GM12872 (cell line): Measurements from ENCODE around the gene AP2A2.

Experiments used
- CTCF ChIP-seq: IDR thresholded peaks from 3 replicates; pipeline ENCODE4 v1.5.1; 2011; ENCODE audit warnings: low read depth, mild to moderate bottlenecking, low read length, moderate library complexity; ENCODE audit not compliant: insufficient read depth

The AP2A2 gene

GRCh38 chr11:1028291-1028540, 102.5 kb downstream of the AP2A2 start:
- TF ChIP-seq CTCF, result no peak

DNA sequence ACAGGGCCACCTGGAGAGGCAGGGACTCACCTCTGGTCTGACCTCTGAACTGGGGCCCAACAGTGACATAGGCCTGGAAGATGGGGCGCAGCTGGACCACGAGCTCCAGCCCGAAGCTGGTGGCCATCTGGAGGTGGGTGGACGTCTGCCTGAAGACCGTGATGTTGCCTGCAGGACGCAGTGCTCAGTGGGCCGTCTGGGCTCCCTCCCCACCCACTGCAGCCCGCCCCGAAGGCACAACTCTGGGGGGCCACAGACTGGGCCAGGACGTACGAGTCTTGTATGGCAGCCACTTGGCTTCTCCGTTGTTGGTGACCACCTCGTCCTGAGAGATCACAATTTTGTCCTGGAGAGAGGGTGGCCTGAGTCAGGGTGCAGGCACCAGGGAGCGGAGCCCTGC, 102.9 kb downstream of the AP2A2 start:
- no peak for TF ChIP-seq CTCF

DNA sequence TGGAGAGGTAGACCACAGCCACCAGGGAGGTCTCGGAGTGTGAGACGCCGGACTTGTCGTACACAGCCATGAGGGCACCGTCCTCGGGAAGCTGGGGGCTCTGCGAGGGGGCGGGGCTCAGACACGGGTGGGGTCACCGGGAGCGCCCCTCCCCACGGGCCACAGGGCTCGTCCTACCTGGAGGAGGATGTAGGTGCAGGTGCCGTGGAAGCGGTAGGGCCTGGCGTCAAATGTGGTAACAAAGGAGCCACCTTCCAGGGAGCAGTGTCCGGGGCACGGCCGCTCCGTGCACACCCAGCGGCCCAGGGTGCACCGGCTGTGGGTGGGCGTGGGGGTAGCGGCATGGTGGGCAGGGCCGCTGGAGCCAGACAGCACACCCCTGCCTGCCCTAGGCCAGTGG, 103.4 kb downstream of the AP2A2 start:
- TF ChIP-seq CTCF, result no peak

DNA sequence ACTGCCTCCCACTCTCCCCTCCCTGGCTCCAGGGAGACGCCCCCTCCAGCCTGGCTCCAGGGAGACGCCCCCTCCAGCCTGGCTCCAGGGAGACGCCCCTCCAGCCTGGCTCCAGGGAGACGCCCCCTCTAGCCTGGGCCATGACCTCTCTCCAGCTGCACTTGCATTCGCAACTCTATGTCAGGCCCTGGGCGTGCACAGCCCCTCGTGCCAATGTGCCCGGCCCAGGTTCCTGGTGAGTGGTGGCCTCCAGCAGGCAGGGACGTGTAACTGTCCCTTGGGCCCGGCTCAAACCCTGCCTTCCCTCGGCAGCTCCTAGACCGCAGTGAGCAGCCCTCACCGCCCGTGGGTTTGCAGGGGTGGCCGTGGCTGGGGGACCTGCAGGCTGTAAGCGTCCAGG, 104.0 kb downstream of the AP2A2 start:
- TF ChIP-seq CTCF, result no peak

GRCh38 chr11:1030086-1030485, 104.4 kb downstream of the AP2A2 start:
- no peak for TF ChIP-seq CTCF

DNA sequence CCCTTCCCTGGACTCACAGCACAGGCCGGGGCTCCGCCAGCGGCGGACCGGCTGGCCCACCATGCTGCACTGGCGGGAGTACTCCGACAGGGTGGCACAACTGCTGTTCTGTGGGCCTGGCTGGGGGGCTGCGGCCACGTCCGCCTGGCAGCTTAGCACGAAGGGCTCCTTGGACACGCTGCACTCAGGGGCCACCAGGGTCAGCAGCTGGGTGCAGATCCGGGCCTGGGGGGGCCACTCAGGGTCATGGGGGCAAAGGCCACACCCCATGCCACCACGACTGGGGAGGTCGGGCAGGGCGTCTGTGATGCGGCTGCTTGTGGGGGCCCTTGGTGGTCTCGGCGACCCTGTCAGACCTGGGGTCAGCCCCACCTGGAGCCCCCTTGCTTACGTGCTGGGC, 104.9 kb downstream of the AP2A2 start:
- TF ChIP-seq CTCF, result no peak

DNA sequence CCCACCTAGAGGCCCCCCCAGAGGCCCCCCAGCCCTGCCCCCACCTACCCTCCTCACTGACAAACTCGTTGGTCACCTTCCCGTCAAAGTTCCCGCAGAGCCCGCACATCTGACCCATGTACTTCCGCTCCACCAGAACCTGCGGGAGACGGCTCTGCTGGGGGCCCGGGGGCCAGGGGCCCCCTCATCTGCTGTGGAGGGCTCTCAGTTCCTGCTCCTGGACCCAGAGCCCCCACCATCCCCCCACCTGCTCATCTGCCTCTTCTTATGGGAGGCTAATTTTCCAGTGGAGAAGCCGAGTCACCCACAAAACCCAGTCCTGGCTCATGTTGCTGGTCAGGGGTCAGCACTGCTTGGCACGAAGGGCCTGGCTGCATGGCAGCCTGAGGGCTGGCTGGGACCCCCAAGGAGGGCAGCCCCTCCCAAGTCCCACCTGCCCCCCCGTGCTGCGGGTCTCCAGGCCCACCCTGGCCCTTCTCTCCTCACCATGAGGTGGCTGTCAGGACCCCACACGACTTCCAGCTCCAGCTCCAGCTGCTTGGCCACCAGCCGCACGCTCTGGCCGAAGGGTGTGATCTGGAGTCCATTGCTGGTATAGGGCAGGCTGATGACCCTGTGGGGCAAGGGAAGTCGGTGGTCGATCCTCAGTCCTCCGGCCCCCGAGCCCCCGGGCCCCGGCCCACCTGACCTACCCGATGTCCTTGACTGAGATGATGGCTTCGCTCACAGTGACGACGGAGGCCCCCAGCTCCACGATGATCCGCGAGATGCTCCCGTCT, 105.6 kb downstream of the AP2A2 start:
- TF ChIP-seq CTCF, result no peak

DNA sequence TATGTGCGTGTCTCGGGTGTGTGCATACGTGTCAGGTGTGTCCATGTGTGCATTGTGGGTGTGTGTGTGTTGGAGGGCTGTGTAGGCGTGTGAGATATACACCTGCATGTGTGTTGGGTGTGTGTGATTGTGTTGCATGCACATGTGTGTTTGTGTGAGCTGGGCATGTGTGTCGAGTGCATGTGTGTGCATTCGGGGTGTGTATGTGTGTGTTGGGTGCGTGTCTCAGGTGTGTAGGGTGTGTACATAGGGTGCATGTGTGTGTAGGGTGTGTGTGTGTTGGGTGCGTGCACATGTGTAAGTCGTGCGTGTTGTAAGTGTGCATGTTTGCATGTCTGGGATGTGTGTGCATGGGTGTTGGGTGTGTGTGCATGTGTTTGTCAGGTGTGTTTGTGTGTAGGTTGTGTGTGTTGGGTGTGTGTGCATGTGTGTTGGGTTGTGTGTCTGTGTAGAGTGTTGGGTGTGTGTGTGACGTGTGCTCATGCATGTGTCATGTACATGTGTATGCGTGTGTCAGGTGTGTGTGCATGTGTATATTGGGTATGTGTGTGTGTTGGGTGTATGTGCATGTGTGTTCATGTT, 106.7 kb downstream of the AP2A2 start:
- no peak for TF ChIP-seq CTCF
